GM18868 (cell line): ENCODE data around the gene TTF1.
"Not testable (repeated sequence)": the region's sequence is repeated elsewhere in the genome, so short reads cannot be mapped to it uniquely, and the experiment has no call there.

Experiments
- ATAC-seq: cut with Tn5 transposase; IDR thresholded peaks from one replicate; pipeline ENCODE4 v1.9.1; 2021; ENCODE audit warnings: mild to moderate bottlenecking, moderate library complexity; ENCODE audit not compliant: unreplicated experiment

TTF1 gene

GRCh38 chr9:132412089-132412488, 5.4 kb upstream of the TTF1 start:
- no peak for ATAC-seq

GRCh38 chr9:132411091-132411508, 4.5 kb upstream of the TTF1 start:
- ATAC-seq = no peak

- ATAC-seq = no peak
Observed at GRCh38 chr9:132410642-132411041, 4.0 kb upstream of the TTF1 start.

- ATAC-seq = no peak
Observed at GRCh38 chr9:132409828-132410528, 3.3 kb upstream of the TTF1 start, which contains the start of gene CFAP77. TSS of gene CFAP77 (plus strand) at chr9:132410211. CDS start at chr9:132410272, 61 bp downstream.

GRCh38 chr9:132408521-132408920, 1.9 kb upstream of the TTF1 start:
- ATAC-seq = no peak

GRCh38 chr9:132407196-132407595, 556 bp upstream of the TTF1 start:
- no peak for ATAC-seq

- ATAC-seq = no peak
Observed at GRCh38 chr9:132404228-132404881, 2.3 kb downstream of the TTF1 start.

GRCh38 chr9:132401824-132402223, 4.8 kb downstream of the TTF1 start:
- ATAC-seq = no peak

- ATAC-seq = no peak
Observed at GRCh38 chr9:132395560-132395959, 11.1 kb downstream of the TTF1 start.

GRCh38 chr9:132391449-132391848, 15.2 kb downstream of the TTF1 start:
- no peak for ATAC-seq

- ATAC-seq = no peak
Observed at GRCh38 chr9:132390966-132391365, 15.7 kb downstream of the TTF1 start.

GRCh38 chr9:132387133-132387532, 19.5 kb downstream of the TTF1 start:
- ATAC-seq = no peak

- no peak for ATAC-seq
Observed at GRCh38 chr9:132384376-132384775, 22.3 kb downstream of the TTF1 start.

- ATAC-seq = no peak
Observed at GRCh38 chr9:132383462-132383883, 23.2 kb downstream of the TTF1 start.

- peak; percentile 66 for ATAC-seq
Observed at GRCh38 chr9:132381966-132382541, 24.6 kb downstream of the TTF1 start.

- ATAC-seq = not testable (repeated sequence)
Observed at GRCh38 chr9:132378416-132378815, 28.2 kb downstream of the TTF1 start.

GRCh38 chr9:132377769-132378168, 28.9 kb downstream of the TTF1 start:
- ATAC-seq = not testable (repeated sequence)

GRCh38 chr9:132372177-132373095, 34.2 kb downstream of the TTF1 start:
- ATAC-seq = no peak

GRCh38 chr9:132370592-132370991, 36.0 kb downstream of the TTF1 start:
- no peak for ATAC-seq

- ATAC-seq = no peak
Observed at GRCh38 chr9:132369421-132369820, 37.2 kb downstream of the TTF1 start.
